Mucosa of rectum (tissue), 2 donors: ENCODE results near the gene CPM.
A peak's percentile ranks its signal among the peaks of the same experiment; 100 is the strongest.

Experiments
- H3K27ac ChIP-seq, 2 donors: one replicate each; pipeline ENCODE4 v1.7.0; 2013; ENCODE audit warnings: inconsistent platforms in 2 of 2, low read depth in 2 of 2, low read length in 2 of 2
- H3K27me3 ChIP-seq, 2 donors: one replicate each; pipeline ENCODE4 v1.7.0; 2013; ENCODE audit warnings: low read length in 2 of 2; ENCODE audit not compliant: control insufficient read depth in 2 of 2, insufficient read depth in 2 of 2
- H3K36me3 ChIP-seq, 2 donors: one replicate each; pipeline ENCODE4 v1.7.0; 2013; ENCODE audit warnings: low read length in 2 of 2; ENCODE audit not compliant: control insufficient read depth in 2 of 2, insufficient read depth in 2 of 2
- H3K4me1 ChIP-seq, 2 donors: one replicate each; pipeline ENCODE4 v1.7.0; 2013; ENCODE audit warnings: low read length in 2 of 2, mild to moderate bottlenecking in 1 of 2; ENCODE audit not compliant: control insufficient read depth in 2 of 2, insufficient read depth in 2 of 2
- H3K4me3 ChIP-seq, 2 donors: one replicate each; pipeline ENCODE4 v1.7.0; 2013; ENCODE audit warnings: low read length in 2 of 2
- H3K9ac ChIP-seq, 2 donors: one replicate each; pipeline ENCODE4 v1.7.0; 2013; ENCODE audit warnings: low read length in 2 of 2, low read depth in 1 of 2, mild to moderate bottlenecking in 1 of 2
- H3K9me3 ChIP-seq, 2 donors: one replicate each; pipeline ENCODE4 v1.7.0; 2013; ENCODE audit warnings: low read length in 2 of 2; ENCODE audit not compliant: control insufficient read depth in 2 of 2
- donor health status: healthy.
- donor health status: Normal muscosa, but diverticular disease.

The CPM gene

GRCh38 chr12:68934392-68934791 lies 1.4 kb upstream of the CPM start:
- H3K4me3 ChIP-seq: no peak overlapping the region
- peaks cover 0 to 6% of the 10 kb centered on the region in 2 donors for H3K4me1 ChIP-seq

GRCh38 chr12:68932128-68932960 lies 627 bp downstream of the CPM start:
- Histone ChIP-seq H3K9me3 (no peaks in the 10 kb centered on the region), H3K9ac (peak overlapping the region; percentile 66 to 89), H3K27me3 (peaks cover 0 to 4% of the 10 kb centered on the region in 2 donors), H3K4me3 (peak overlapping the region; percentile 77 to 81), H3K4me1 (peaks cover 0 to 6% of the 10 kb centered on the region in 2 donors), H3K36me3 (no peaks in the 10 kb centered on the region), H3K27ac (peak overlapping the region; percentile 70 to 87)

More at GRCh38 chr12:68934392-68934791, 1.4 kb upstream of the CPM start:
- H3K27ac ChIP-seq: no peak overlapping the region
- peaks cover 0 to 4% of the 10 kb centered on the region in 2 donors for H3K27me3 ChIP-seq
- no peaks in the 10 kb centered on the region for H3K9me3 ChIP-seq
- no peak overlapping the region for H3K9ac ChIP-seq
- no peaks in the 10 kb centered on the region for H3K36me3 ChIP-seq

- Histone ChIP-seq H3K9ac (no peak overlapping the region), H3K9me3 (no peaks in the 10 kb centered on the region), H3K4me3 (no peak overlapping the region), H3K27me3 (peaks cover 0 to 4% of the 10 kb centered on the region in 2 donors), H3K27ac (no peak overlapping the region), H3K4me1 (peaks cover 0 to 6% of the 10 kb centered on the region in 2 donors), H3K36me3 (no peaks in the 10 kb centered on the region)
These were observed 2.8 kb downstream of the CPM start for GRCh38 chr12:68930178-68930577.

- Histone ChIP-seq H3K27me3 (no peaks in the 10 kb centered on the region), H3K36me3 (peaks cover 0 to 3% of the 10 kb centered on the region in 2 donors), H3K27ac (no peak overlapping the region), H3K9me3 (no peaks in the 10 kb centered on the region), H3K9ac (no peak overlapping the region), H3K4me1 (no peaks in the 10 kb centered on the region), H3K4me3 (no peak overlapping the region)
These were observed 8.4 kb downstream of the CPM start for GRCh38 chr12:68924546-68924945.

- H3K27ac ChIP-seq: no peak overlapping the region
- no peaks in the 10 kb centered on the region for H3K9me3 ChIP-seq
- H3K4me1 ChIP-seq: no peaks in the 10 kb centered on the region
- H3K36me3 ChIP-seq: peaks cover under 1 to 7% of the 10 kb centered on the region in 2 donors
- no peak overlapping the region for H3K4me3 ChIP-seq
- H3K27me3 ChIP-seq: no peaks in the 10 kb centered on the region
- H3K9ac ChIP-seq: no peak overlapping the region
These were observed 13.3 kb downstream of the CPM start for GRCh38 chr12:68919581-68920239.

- no peak overlapping the region for H3K27ac ChIP-seq
- H3K4me1 ChIP-seq: no peaks in the 10 kb centered on the region
- H3K9ac ChIP-seq: no peak overlapping the region
- H3K36me3 ChIP-seq: peaks cover 0 to 7% of the 10 kb centered on the region in 2 donors
- H3K4me3 ChIP-seq: no peak overlapping the region
- H3K9me3 ChIP-seq: no peaks in the 10 kb centered on the region
- H3K27me3 ChIP-seq: no peaks in the 10 kb centered on the region
These were observed 14.0 kb downstream of the CPM start for GRCh38 chr12:68918960-68919359.

GRCh38 chr12:68915055-68915454 lies 17.9 kb downstream of the CPM start:
- H3K27ac ChIP-seq: no peak overlapping the region
- peaks cover 2 to 7% of the 10 kb centered on the region in 2 donors for H3K36me3 ChIP-seq
- no peak overlapping the region for H3K9ac ChIP-seq
- H3K4me3 ChIP-seq: no peak overlapping the region
- H3K9me3 ChIP-seq: no peaks in the 10 kb centered on the region
- peaks cover 0 to 4% of the 10 kb centered on the region in 2 donors for H3K4me1 ChIP-seq
- no peaks in the 10 kb centered on the region for H3K27me3 ChIP-seq

- Histone ChIP-seq H3K27ac (no peak overlapping the region), H3K36me3 (peaks cover 2 to 7% of the 10 kb centered on the region in 2 donors), H3K9ac (no peak overlapping the region), H3K4me1 (peaks cover 0 to 4% of the 10 kb centered on the region in 2 donors), H3K4me3 (no peak overlapping the region), H3K27me3 (no peaks in the 10 kb centered on the region), H3K9me3 (no peaks in the 10 kb centered on the region)
These were observed 19.3 kb downstream of the CPM start for GRCh38 chr12:68913682-68914081.

- Histone ChIP-seq H3K4me1 (peaks cover 0 to 4% of the 10 kb centered on the region in 2 donors), H3K27me3 (no peaks in the 10 kb centered on the region), H3K27ac (no peak overlapping the region), H3K9ac (no peak overlapping the region), H3K9me3 (no peaks in the 10 kb centered on the region), H3K4me3 (no peak overlapping the region), H3K36me3 (peaks cover 2 to 7% of the 10 kb centered on the region in 2 donors)
These were observed 20.1 kb downstream of the CPM start for GRCh38 chr12:68912916-68913315.

- H3K27ac ChIP-seq: peak overlapping the region; percentile 17 to 25
- H3K4me1 ChIP-seq: peaks cover 0 to 4% of the 10 kb centered on the region in 2 donors
- no peak overlapping the region for H3K4me3 ChIP-seq
- H3K27me3 ChIP-seq: no peaks in the 10 kb centered on the region
- H3K36me3 ChIP-seq: peaks cover 2 to 3% of the 10 kb centered on the region in 2 donors
- no peaks in the 10 kb centered on the region for H3K9me3 ChIP-seq
- H3K9ac ChIP-seq: no peak overlapping the region
These were observed 21.7 kb downstream of the CPM start for GRCh38 chr12:68911197-68911718.
